PFSK-1 (cell line): ENCODE data around the gene ZBED4.

Experiments
- FOXP2 ChIP-seq: optimal IDR thresholded peaks from 2 replicates; pipeline ENCODE3; 2011; ENCODE audit warnings: borderline replicate concordance, control low read depth, inconsistent platforms; ENCODE audit not compliant: insufficient read depth; ENCODE audit errors: extremely low read length, extremely low read depth
- POLR2AphosphoS5 ChIP-seq: IDR thresholded peaks from 2 replicates; pipeline ENCODE4 v1.6.1; 2012; ENCODE audit warnings: low read depth, mild to moderate bottlenecking, control low read depth, low read length, moderate library complexity
- SIN3A ChIP-seq: IDR thresholded peaks from 2 replicates; pipeline ENCODE4 v1.6.1; 2012; ENCODE audit warnings: mild to moderate bottlenecking, low read length, moderate library complexity, borderline replicate concordance; ENCODE audit not compliant: insufficient read depth
- TAF1 ChIP-seq: IDR thresholded peaks from 2 replicates; pipeline ENCODE4 v1.6.1; 2012; ENCODE audit warnings: low read length, control low read depth, borderline replicate concordance; ENCODE audit not compliant: insufficient read depth
- TF ChIP-seq, protein P1 (sequence below), 2 experiments: IDR thresholded peaks; 2 replicates each; pipeline versions ENCODE4 v1.6.1 to v1.8.0; 2011 to 2012; ENCODE audit warnings: low read depth in 2 of 2, low read length in 2 of 2, control low read depth in 1 of 2, inconsistent platforms in 1 of 2, mild to moderate bottlenecking in 1 of 2, moderate library complexity in 1 of 2; ENCODE audit not compliant: insufficient read depth in 1 of 2

Gene ZBED4

GRCh38 chr22:49930596-49931412 lies 77.2 kb downstream of the ZBED4 start:
- TF ChIP-seq POLR2AphosphoS5 (no peak), TAF1 (no peak), FOXP2 (no peak), SIN3A (no peak)
- TF ChIP-seq, protein P1, sequence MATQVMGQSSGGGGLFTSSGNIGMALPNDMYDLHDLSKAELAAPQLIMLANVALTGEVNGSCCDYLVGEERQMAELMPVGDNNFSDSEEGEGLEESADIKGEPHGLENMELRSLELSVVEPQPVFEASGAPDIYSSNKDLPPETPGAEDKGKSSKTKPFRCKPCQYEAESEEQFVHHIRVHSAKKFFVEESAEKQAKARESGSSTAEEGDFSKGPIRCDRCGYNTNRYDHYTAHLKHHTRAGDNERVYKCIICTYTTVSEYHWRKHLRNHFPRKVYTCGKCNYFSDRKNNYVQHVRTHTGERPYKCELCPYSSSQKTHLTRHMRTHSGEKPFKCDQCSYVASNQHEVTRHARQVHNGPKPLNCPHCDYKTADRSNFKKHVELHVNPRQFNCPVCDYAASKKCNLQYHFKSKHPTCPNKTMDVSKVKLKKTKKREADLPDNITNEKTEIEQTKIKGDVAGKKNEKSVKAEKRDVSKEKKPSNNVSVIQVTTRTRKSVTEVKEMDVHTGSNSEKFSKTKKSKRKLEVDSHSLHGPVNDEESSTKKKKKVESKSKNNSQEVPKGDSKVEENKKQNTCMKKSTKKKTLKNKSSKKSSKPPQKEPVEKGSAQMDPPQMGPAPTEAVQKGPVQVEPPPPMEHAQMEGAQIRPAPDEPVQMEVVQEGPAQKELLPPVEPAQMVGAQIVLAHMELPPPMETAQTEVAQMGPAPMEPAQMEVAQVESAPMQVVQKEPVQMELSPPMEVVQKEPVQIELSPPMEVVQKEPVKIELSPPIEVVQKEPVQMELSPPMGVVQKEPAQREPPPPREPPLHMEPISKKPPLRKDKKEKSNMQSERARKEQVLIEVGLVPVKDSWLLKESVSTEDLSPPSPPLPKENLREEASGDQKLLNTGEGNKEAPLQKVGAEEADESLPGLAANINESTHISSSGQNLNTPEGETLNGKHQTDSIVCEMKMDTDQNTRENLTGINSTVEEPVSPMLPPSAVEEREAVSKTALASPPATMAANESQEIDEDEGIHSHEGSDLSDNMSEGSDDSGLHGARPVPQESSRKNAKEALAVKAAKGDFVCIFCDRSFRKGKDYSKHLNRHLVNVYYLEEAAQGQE (IDR thresholded peaks at IDR 0.05; ENCODE audit: insufficient read depth in 1 of 2, low read depth in 2 of 2, low read length in 2 of 2): no peak

GRCh38 chr22:49933236-49934159 lies 79.9 kb downstream of the ZBED4 start:
- no peak for TF ChIP-seq FOXP2
- TF ChIP-seq, protein P1 (IDR thresholded peaks at IDR 0.05; ENCODE audit: insufficient read depth in 1 of 2, low read depth in 2 of 2, low read length in 2 of 2): no peak
- TF ChIP-seq TAF1: no peak
- TF ChIP-seq POLR2AphosphoS5: no peak
- no peak for TF ChIP-seq SIN3A

- TF ChIP-seq TAF1 (no peak), SIN3A (no peak)
- TF ChIP-seq, protein P1 (IDR thresholded peaks at IDR 0.05; ENCODE audit: insufficient read depth in 1 of 2, low read depth in 2 of 2, low read length in 2 of 2): no peak
Observed at GRCh38 chr22:49934160-49934890, 80.7 kb downstream of the ZBED4 start.

- TF ChIP-seq, protein P1 (IDR thresholded peaks at IDR 0.05; ENCODE audit: insufficient read depth in 1 of 2, low read depth in 2 of 2, low read length in 2 of 2): no peak
- TF ChIP-seq SIN3A (no peak), FOXP2 (no peak), POLR2AphosphoS5 (no peak), TAF1 (no peak)
Observed at GRCh38 chr22:49934891-49935557, 81.4 kb downstream of the ZBED4 start.
